Measurements from ENCODE around the gene IL13. TPM values are rescaled to one million over a fixed set of nuclear protein-coding genes. Genes with fewer than 3 reads are reported as not detected.
A peak's percentile ranks its signal among the peaks of the same experiment; 100 is the strongest.

The IL13 gene
- total and polyA plus RNA-seq, 10 of the 15 experiments (the other 5 are each of a cell fraction or from before 2014, with no cell fraction given), result 0.06 to 0.40 (median 0.11) TPM; not detected in 6

GRCh38 chr5:132680780-132681475 lies 23.0 kb downstream of the IL13 start:
- intact Hi-C loops (cut with micrococcal nuclease; ENCODE audit: unreplicated experiment) (no loop called here), in situ Hi-C loops (cut with MboI) (no loop called here)
- no peak overlapping the region for H3K9ac ChIP-seq (ENCODE audit: control insufficient read depth, insufficient read depth, low read length)
- SMC1A ChIA-PET (ENCODE audit: uncharacterized antibody, unreplicated experiment), result interaction anchor here (0.7 to 1.6 kb wide), 2 partner anchors 27 to 53 kb away, joined by 3 to 5 read pairs; no protein-coding TSS in a partner anchor
- BruUV-seq (replicated peaks), result no TSS peak
- H3K79me2 ChIP-seq (ENCODE audit: control insufficient read depth, insufficient read depth, low read length), result no peaks in the 10 kb centered on the region
- POLR2A ChIA-PET, result interaction anchor here (0.9 kb wide), 1 partner anchor 10 kb away, joined by 3 read pairs; no protein-coding TSS in a partner anchor
- TF ChIP-seq E2F4 (IDR thresholded peaks at IDR 0.05; ENCODE audit: low read depth, low read length) (no peak), KAT2A (conservative IDR thresholded peaks at IDR 0.05; ENCODE audit: control insufficient read depth, low read depth, low read length) (no peak)
- H2AFZ ChIP-seq (ENCODE audit: control insufficient read depth, low read depth, low read length), result no peak overlapping the region
- H3K4me2 ChIP-seq (ENCODE audit: control insufficient read depth, insufficient read depth), result no peak overlapping the region
- no peaks in the 10 kb centered on the region for H3K9me3 ChIP-seq (replicated peaks; ENCODE audit: control insufficient read depth, insufficient read depth, low read length)
- no peaks in the 10 kb centered on the region for H3K36me3 ChIP-seq (ENCODE audit: control insufficient read depth in 2 of 2, insufficient read depth in 2 of 2, low read length in 1 of 2)
- FAIRE-seq, result no peak
- no peak overlapping the region for H3K4me3 ChIP-seq
- H3K4me1 ChIP-seq (ENCODE audit: control insufficient read depth, insufficient read depth, low read length), result peaks cover 4% of the 10 kb centered on the region
- ATAC-seq, result no peak
- H3K27me3 ChIP-seq (replicated peaks in 1 of 2; ENCODE audit: control insufficient read depth in 2 of 2, insufficient read depth in 2 of 2, low read length in 1 of 2), result no peaks in the 10 kb centered on the region
- CTCF ChIA-PET, result interaction anchor here (0.7 to 2.6 kb wide), 2 partner anchors 35 to 139 kb away, joined by 3 to 7 read pairs; no protein-coding TSS in a partner anchor
- DNase-seq (ENCODE audit: low read depth, low spot score), result no peak
- RAD21 ChIA-PET (ENCODE audit: unreplicated experiment), result interaction anchor here (1.5 kb wide), 1 partner anchor 70 kb away, joined by 4 read pairs; no protein-coding TSS in a partner anchor
- H3K27ac ChIP-seq (ENCODE audit: control insufficient read depth, insufficient read depth), result no peak overlapping the region
- H4K20me1 ChIP-seq (ENCODE audit: control insufficient read depth, insufficient read depth), result no peaks in the 10 kb centered on the region
- 94% methylated on average over 8 of the region's 8 CpGs for WGBS (ENCODE audit: insufficient coverage, insufficient replicate concordance, low lambda C conversion rate, missing lambda C conversion rate)

- intact Hi-C loops (cut with micrococcal nuclease; ENCODE audit: unreplicated experiment), result no loop called here
- Histone ChIP-seq H3K4me1 (ENCODE audit: control insufficient read depth, insufficient read depth, low read length) (no peaks in the 10 kb centered on the region), H3K4me3 (no peak overlapping the region), H3K79me2 (ENCODE audit: control insufficient read depth, insufficient read depth, low read length) (no peaks in the 10 kb centered on the region), H2AFZ (ENCODE audit: control insufficient read depth, low read depth, low read length) (no peak overlapping the region), H3K9me3 (replicated peaks; ENCODE audit: control insufficient read depth, insufficient read depth, low read length) (no peaks in the 10 kb centered on the region), H3K27me3 (replicated peaks in 1 of 2; ENCODE audit: control insufficient read depth in 2 of 2, insufficient read depth in 2 of 2, low read length in 1 of 2) (no peaks in the 10 kb centered on the region), H3K4me2 (ENCODE audit: control insufficient read depth, insufficient read depth) (no peak overlapping the region), H3K27ac (ENCODE audit: control insufficient read depth, insufficient read depth) (no peak overlapping the region), H3K9ac (ENCODE audit: control insufficient read depth, insufficient read depth, low read length) (no peak overlapping the region), H4K20me1 (ENCODE audit: control insufficient read depth, insufficient read depth) (no peaks in the 10 kb centered on the region), H3K36me3 (ENCODE audit: control insufficient read depth in 2 of 2, insufficient read depth in 2 of 2, low read length in 1 of 2) (no peaks in the 10 kb centered on the region)
- WGBS (ENCODE audit: insufficient coverage, insufficient replicate concordance, low lambda C conversion rate, missing lambda C conversion rate), result 46% methylated on average over 2 of the region's 2 CpGs
- CTCF ChIA-PET, result interaction anchor here (0.7 to 1.3 kb wide), 3 partner anchors 12 to 138 kb away, joined by 3 read pairs; no protein-coding TSS in a partner anchor
- in situ Hi-C loops (cut with MboI), result no loop called here
- ATAC-seq (no peak), FAIRE-seq (peak; percentile 13), DNase-seq (ENCODE audit: low read depth, low spot score) (no peak)
- RAD21 ChIA-PET (ENCODE audit: unreplicated experiment), result interaction anchor here (1.5 kb wide), 1 partner anchor 70 kb away, joined by 4 read pairs; no protein-coding TSS in a partner anchor
- POLR2A ChIA-PET, result interaction anchor here (0.9 kb wide), 1 partner anchor 9 kb away, joined by 3 read pairs; no protein-coding TSS in a partner anchor
- SMC1A ChIA-PET (ENCODE audit: uncharacterized antibody, unreplicated experiment), result interaction anchor here (0.7 to 1.6 kb wide), 3 partner anchors 27 to 52 kb away, joined by 3 to 5 read pairs (median 3); no protein-coding TSS in a partner anchor
- no TSS peak for BruUV-seq (replicated peaks)
- TF ChIP-seq SRF (IDR thresholded peaks at IDR 0.05; ENCODE audit: low read depth in 2 of 2, low read length in 2 of 2) (no peak), JUND (IDR thresholded peaks at IDR 0.05; ENCODE audit: low read depth, low read length) (no peak), SMAD5 (IDR thresholded peaks at IDR 0.05; ENCODE audit: low read depth) (no peak), IRF5 (IDR thresholded peaks at IDR 0.05; ENCODE audit: borderline replicate concordance) (no peak), ATF2 (IDR thresholded peaks at IDR 0.05; ENCODE audit: low read length) (no peak)
Measured at GRCh38 chr5:132681476-132681831, 23.5 kb downstream of the IL13 start.

Measured in GM12878 (cell line).